ENCODE data around the gene CNTN3.

CNTN3 gene

DNA sequence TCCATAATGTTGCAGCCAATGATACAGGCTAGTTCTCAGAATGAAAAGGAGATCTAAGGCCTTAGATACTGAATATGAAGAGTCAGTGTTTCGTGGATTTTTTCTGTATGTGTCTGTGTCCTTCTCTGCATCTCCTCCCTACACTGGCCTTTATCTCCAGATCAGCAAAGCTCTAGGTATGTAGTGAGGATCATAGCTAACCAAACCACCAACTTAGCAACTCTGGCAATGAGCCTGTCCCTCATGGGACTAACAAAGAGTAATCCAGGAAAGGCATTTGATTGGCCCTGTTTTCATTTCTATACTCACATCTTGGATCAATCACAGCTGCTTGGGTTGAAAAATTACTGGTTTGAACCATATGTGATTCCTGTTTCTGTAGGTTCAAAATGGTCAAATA is 18.6 kb upstream of the CNTN3 start:
- CTCF ChIA-PET: interaction anchor here (1.1 to 2.1 kb wide), 3 partner anchors 8 to 23 kb away, joined by 3 to 7 read pairs (median 3); no protein-coding TSS in a partner anchor
- POLR2A ChIA-PET: no interaction called here
- DNase-seq (ENCODE audit: extremely low spot score): no peak
- TF ChIP-seq, protein P1, sequence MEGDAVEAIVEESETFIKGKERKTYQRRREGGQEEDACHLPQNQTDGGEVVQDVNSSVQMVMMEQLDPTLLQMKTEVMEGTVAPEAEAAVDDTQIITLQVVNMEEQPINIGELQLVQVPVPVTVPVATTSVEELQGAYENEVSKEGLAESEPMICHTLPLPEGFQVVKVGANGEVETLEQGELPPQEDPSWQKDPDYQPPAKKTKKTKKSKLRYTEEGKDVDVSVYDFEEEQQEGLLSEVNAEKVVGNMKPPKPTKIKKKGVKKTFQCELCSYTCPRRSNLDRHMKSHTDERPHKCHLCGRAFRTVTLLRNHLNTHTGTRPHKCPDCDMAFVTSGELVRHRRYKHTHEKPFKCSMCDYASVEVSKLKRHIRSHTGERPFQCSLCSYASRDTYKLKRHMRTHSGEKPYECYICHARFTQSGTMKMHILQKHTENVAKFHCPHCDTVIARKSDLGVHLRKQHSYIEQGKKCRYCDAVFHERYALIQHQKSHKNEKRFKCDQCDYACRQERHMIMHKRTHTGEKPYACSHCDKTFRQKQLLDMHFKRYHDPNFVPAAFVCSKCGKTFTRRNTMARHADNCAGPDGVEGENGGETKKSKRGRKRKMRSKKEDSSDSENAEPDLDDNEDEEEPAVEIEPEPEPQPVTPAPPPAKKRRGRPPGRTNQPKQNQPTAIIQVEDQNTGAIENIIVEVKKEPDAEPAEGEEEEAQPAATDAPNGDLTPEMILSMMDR (IDR thresholded peaks at IDR 0.05; ENCODE audit: control extremely low read depth, extremely low read depth, low read depth, missing control alignments): no peak

DNA sequence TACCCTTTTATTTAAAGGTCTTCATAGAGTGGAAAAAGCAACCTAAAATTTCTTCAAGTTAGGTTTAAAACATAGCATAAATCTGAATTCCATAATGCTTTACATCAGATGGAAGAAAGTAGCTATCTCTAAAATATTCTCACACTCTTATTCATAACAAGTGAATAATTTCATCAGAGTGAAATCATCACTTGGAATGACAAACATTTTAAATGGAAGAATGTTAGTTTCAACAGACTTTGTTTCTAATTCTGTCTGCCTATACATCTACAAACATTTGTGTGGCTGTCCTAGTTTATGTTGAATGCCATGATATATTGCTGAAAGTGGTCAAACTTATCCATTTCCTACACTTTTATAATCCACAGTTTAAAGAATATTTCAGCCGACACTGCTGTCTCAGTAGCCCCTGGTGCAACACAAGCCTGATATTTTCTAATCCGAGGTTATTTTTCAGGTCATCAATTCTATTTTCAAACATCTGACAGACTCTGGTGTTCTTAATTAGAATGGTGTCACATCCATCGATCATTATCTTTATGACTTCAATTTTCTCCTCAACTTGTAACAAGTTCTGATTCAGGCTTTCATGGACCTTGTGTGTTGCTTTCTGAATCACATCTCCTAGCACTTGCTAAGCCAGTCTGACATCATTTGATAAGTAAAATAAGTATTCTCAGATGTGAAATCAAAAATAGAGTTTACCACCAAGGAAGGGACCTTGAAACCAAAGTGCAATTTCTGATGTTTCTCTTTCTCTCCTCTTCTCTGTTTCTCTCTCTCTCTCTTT is 17.1 kb upstream of the CNTN3 start:
- ChIA-PET POLR2A (no interaction called here), CTCF (no interaction called here)
- TF ChIP-seq, protein P1 (IDR thresholded peaks at IDR 0.05; ENCODE audit: control extremely low read depth, extremely low read depth, low read depth, missing control alignments): no peak
- DNase-seq (ENCODE audit: extremely low spot score): no peak

GRCh38 chr3:74630602-74631001 is 16.1 kb upstream of the CNTN3 start:
- CTCF ChIA-PET: no interaction called here
- no peak for DNase-seq (ENCODE audit: extremely low spot score)
- POLR2A ChIA-PET: no interaction called here
- TF ChIP-seq, protein P1 (IDR thresholded peaks at IDR 0.05; ENCODE audit: control extremely low read depth, extremely low read depth, low read depth, missing control alignments): no peak

- POLR2A ChIA-PET: no interaction called here
- TF ChIP-seq, protein P1 (IDR thresholded peaks at IDR 0.05; ENCODE audit: control extremely low read depth, extremely low read depth, low read depth, missing control alignments): no peak
- CTCF ChIA-PET: no interaction called here
- no peak for DNase-seq (ENCODE audit: extremely low spot score)
Measured at GRCh38 chr3:74626011-74626410, 11.6 kb upstream of the CNTN3 start.

- CTCF ChIA-PET: interaction anchor here (0.9 to 1.6 kb wide), 4 partner anchors 9 to 28 kb away, joined by 3 to 7 read pairs (median 4); no protein-coding TSS in a partner anchor
- POLR2A ChIA-PET: no interaction called here
- TF ChIP-seq, protein P1 (IDR thresholded peaks at IDR 0.05; ENCODE audit: control extremely low read depth, extremely low read depth, low read depth, missing control alignments): no peak
- no peak for DNase-seq (ENCODE audit: extremely low spot score)
Measured at GRCh38 chr3:74624301-74624700, 9.8 kb upstream of the CNTN3 start.

GRCh38 chr3:74623261-74623836 is 8.9 kb upstream of the CNTN3 start:
- ChIA-PET POLR2A (no interaction called here), CTCF (no interaction called here)
- no peak for DNase-seq (ENCODE audit: extremely low spot score)
- TF ChIP-seq, protein P1 (IDR thresholded peaks at IDR 0.05; ENCODE audit: control extremely low read depth, extremely low read depth, low read depth, missing control alignments): no peak
